Measurements from ENCODE around the gene COG5.
"Not testable (repeated sequence)": the region's sequence is repeated elsewhere in the genome, so short reads cannot be mapped to it uniquely, and the experiment has no call there.

Gene COG5

DNA sequence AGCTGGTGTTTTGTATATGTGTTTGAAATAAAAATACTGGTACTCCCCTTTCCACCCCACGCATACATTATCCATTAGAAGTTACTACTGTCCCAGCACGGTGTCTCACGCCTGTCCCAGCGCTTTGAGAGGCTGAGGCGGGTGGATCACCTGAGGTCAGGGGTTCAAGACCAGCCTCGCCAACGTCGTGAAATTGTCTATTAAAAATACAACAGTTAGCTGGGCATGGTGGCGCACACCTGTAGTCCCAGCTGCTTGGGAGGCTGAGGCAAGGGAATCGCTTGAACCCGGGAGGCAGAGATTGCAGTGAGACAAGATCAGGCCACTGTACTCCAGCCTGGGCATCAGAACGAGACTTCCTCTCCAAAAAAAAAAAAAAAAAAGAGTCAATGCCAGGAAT, 392.2 kb downstream of the COG5 start:
- DNase-seq, result no peak

DNA sequence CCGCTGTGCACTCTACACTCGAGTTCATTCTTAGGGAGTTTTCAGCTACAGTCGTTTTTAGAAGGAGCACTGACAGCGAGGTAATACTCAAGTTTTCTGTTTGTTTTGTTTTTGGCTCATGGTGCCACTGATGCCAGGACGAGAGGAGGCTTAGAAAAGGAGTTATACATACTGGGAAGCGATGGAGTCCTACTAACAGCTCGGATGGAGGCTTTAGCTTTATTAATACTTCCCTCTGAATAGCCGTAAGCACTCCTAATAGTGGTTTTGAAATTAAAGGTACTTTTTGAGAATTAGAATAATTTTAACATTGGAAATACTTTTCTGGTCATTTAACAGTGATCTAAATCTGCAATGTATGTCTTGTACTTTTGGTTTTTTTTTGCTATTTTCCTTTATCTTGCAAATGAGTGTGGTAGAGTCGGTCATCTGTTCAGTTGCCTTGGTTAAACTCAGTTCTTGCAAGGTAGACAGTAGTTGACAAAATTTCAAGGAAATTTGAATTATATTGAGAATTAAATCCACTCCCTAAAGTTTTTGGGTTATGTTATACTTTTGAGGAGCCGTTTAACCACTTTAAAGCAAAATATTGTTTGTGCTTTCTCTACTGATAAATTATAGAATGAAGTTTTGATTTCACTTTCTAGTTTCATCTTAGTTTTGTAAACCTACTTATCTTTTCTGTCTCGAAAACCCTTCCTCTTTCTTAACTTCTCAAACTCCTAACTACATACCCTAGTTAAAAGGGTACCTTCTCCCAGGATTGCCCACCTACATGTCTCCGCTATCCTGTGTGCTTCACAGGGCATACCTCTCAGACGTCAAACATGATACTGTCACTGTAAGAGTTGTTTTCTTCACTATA, 393.4 kb downstream of the COG5 start:
- DNase-seq, result no peak

- peak; percentile 93 for DNase-seq
Measured at GRCh38 chr7:107169120-107170050, 394.3 kb downstream of the COG5 start.

- DNase-seq, result peak; percentile 99
Measured at GRCh38 chr7:107168233-107169119, 395.2 kb downstream of the COG5 start, which contains the start of gene HBP1. HBP1 (plus strand) TSS chr7:107169003; CDS start chr7:107179894, 10,891 bp downstream.

- DNase-seq, result peak; percentile 64
Measured at GRCh38 chr7:107167483-107168232, 396.1 kb downstream of the COG5 start.

DNA sequence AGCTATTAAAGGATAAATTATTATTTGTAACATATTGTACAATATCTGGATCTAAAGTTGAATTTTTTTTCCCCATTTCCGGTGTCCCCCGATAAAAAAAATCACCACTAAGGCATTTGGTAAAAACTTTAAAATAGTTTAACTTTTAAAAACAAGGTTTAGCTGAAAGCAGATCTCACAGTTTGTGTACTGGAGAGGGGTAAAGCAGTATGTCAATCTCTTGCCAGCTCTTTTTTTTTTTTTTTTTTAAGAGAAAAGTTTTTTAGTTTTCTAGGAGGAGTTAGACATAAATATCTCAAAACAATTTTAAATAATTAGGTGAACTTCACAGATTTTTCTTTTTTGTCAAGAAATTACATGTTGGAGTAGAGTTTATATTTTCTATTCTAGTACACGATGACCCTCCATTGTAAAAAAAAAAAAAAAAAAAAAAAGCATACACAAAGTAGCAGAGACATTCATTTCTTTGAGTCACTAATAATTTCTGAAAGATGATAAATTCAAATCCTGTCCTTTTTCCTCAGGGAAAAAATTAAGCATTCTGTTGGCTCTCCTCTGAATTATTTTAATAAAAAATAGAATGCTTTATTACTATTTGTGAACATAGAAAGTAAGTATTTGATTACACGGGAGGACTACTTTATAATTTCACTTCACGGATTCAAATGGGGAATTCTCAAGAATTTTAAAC, 396.8 kb downstream of the COG5 start:
- no peak for DNase-seq

- DNase-seq, result no peak
Measured at GRCh38 chr7:107165341-107165740, 398.4 kb downstream of the COG5 start.

DNA sequence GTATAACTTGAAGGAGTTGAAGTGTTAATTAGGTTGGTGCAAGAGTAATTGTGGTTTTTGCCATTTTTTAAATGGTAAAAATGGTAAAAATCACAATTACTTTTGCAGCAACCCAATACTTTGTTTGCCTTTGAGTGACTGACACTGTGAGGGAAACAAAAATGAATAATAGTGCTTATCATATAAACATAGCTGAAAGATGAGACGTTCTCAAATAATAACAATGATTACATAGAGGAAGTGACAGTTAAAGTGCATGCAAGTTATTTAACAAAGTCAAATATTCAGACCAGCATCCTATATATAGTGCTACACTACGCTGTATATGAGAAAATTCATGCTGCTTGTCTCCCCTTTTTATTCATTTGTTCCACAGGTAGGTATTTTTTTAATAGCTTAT, 399.6 kb downstream of the COG5 start:
- DNase-seq, result no peak

GRCh38 chr7:107162475-107162874, 401.2 kb downstream of the COG5 start:
- no peak for DNase-seq

DNA sequence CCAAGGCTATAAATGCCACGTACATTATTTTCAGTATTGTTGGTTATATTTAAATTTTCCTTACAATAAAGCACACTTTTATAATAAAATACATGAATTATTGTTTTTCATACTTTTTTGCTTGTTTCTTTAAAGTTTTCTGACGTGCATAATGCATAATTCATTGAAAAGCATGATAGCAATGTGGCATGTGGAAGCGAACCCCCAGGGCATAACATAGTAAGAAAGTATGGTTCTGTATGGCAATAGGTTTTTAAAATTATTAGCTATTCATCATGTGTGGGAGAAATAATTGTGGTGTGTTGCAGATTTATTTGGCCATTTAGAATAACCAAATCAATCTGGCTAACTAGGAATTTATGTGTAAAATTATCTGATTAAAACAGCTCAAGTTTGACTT, 402.3 kb downstream of the COG5 start:
- DNase-seq, result no peak

GRCh38 chr7:107160389-107160788, 403.3 kb downstream of the COG5 start:
- no peak for DNase-seq

DNA sequence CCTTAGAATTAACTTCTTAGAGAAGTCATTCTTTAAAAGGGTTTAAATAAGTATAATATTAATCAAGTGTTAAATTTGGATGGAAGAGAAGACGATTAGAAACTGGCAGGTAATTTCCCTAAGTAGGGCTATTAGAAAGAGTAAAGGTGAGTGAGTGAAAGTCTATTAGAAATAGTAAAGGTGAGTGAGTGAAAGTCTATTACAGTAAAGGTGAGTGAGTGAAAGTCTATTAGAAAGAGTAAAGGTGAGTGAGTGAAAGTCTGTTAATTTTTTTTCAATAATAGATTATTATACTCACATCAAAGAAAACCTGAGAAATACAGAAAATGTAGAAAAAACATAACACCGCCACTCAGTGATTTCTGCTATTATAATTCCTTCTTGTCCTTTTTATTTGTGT, 405.7 kb downstream of the COG5 start:
- DNase-seq, result no peak

GRCh38 chr7:107157091-107157490, 406.6 kb downstream of the COG5 start:
- no peak for DNase-seq

GRCh38 chr7:107155726-107156125, 408.0 kb downstream of the COG5 start:
- not testable (repeated sequence) for DNase-seq

- DNase-seq, result no peak
Measured at GRCh38 chr7:107154826-107155225, 408.9 kb downstream of the COG5 start.

DNA sequence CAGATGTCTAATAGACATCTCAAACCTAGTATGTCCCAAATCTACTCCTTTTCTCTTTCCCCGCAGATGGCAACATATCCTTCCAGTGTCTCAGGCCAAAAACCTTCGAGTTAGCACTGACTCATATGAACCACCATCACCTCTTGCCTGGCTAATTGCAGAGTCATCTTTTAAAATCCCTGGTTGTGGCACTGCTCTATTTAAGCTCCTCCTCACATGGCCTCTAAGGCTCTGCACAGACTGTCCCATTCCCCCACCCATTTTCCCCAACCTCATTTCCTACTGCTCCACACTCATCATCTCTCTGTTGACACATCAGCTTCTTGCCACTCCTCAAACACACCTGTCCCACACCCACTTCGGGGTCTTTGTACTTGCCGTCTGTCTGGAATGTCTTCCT, 411.7 kb downstream of the COG5 start:
- peak; percentile 26 for DNase-seq

All from NCI-H226 (cell line).